Hindlimb muscle (tissue), 1 donor: ENCODE measurements around the gene CEACAM6. TPM values are rescaled to one million over a fixed set of nuclear protein-coding genes. Genes with fewer than 3 reads are reported as not detected.

Source experiments
- DNase-seq: peaks from one replicate; pipeline ENCODE4 v3.0.0-alpha.2; 2013
- polyA plus RNA-seq: library from polyadenylated mRNA; unstranded; fragments of 120-200 nt; gene quantifications from one replicate; pipeline ENCODE4 v1.2.1, GENCODE V29; 2013; ENCODE audit not compliant: insufficient read length

Gene CEACAM6
- polyA plus RNA-seq, 1 donor, result 0.08 TPM

GRCh38 chr19:41799444-41800000 lies 44.2 kb downstream of the CEACAM6 start:
- DNase-seq, result no peak

DNA sequence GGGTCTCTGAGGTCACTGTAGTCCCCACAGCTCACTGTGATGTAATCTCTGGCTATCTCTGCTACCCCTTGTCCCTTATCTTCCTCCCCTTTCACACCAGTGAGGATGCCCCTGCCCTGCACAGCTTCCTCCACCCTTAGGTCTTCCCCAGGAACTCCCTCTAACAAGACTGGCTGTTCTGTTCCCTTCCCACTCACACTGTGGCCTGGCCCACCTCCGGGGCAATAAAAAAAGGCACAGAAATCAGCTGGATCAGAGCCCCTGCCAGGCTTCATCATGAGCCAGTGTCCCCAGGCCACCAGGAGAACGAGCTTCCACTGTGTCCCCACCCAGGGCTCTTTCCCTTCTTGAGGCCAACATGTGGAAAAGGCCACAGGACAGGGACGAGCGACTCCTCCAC lies 45.7 kb downstream of the CEACAM6 start:
- no peak for DNase-seq

GRCh38 chr19:41801792-41802211 lies 46.5 kb downstream of the CEACAM6 start:
- no peak for DNase-seq

GRCh38 chr19:41802770-41803169 lies 47.4 kb downstream of the CEACAM6 start:
- no peak for DNase-seq

- DNase-seq, result no peak
Observed at GRCh38 chr19:41804336-41804735, 49.0 kb downstream of the CEACAM6 start.

DNA sequence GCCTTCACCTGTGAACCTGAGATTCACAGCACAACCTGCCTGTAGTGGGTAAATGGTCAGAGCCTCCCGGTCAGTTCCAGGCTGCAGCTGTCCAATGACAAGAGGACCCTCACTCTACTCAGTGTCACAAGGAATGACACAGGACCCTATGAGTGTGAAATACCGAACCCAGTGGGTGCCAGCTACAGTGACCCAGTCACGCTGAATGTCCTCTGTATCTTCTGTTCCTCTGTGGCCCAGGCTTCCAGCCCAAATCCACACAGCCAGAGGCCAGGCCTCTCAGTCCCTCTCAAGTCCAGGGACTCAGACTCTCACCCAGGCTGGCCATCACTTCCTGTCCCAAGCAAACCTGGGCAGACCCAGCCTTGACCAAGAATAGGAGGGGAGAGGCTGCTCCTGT lies 51.8 kb downstream of the CEACAM6 start:
- DNase-seq, result no peak

GRCh38 chr19:41808663-41809566 lies 53.6 kb downstream of the CEACAM6 start:
- DNase-seq, result no peak

GRCh38 chr19:41810301-41810700 lies 55.0 kb downstream of the CEACAM6 start:
- DNase-seq, result no peak

DNA sequence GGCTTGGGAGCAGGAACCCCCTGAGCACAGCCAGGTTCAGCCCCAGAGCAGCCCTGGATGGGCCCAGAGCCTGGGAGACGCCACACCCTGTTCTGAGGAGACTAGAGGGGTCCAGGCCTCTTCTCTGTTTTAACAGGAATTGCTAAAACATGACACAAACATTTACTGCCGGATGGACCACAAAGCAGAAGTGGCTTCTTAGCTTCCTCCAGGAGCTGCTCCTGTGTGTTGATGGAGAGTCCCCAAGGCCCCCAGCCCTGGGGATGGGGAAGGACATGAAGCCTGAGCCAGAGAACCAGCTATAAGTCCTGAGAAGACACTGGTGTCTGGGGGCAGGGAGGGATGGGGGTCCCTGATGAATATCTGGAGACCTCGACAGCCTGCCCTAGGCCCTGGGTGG lies 55.7 kb downstream of the CEACAM6 start:
- DNase-seq, result no peak

- DNase-seq, result no peak
Observed at GRCh38 chr19:41811981-41812380, 56.7 kb downstream of the CEACAM6 start.

GRCh38 chr19:41813911-41814310 lies 58.6 kb downstream of the CEACAM6 start:
- DNase-seq, result no peak

GRCh38 chr19:41815301-41815700 lies 60.0 kb downstream of the CEACAM6 start:
- DNase-seq, result no peak

DNA sequence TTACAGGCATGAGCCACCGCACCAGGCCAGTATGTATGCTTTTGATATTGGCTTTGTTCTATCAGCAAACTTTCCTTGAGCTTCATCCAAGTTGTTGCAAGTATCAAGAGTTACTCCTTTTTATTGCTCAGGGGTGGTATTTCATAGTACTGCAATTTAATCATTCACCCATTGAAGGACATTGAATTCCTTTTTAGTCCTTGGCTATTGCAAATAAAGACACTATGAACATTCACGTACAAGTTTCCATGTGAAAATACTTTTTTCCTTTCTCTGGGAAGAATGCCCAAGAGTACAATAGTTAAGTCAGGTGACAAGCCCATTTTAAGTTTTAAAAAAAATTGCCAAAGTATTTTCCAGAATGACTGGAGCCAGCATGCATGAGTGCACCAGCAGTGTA lies 61.4 kb downstream of the CEACAM6 start:
- no peak for DNase-seq

- DNase-seq, result no peak
Observed at GRCh38 chr19:41821003-41821735, 65.8 kb downstream of the CEACAM6 start.

Other genes with a start within 250 kb of the CEACAM6 start
- 2.0 TPM for gene CEACAM21, start 179.4 kb upstream of the CEACAM6 start, polyA plus RNA-seq
- not detected for gene CEACAM4, start 128.5 kb upstream of the CEACAM6 start, polyA plus RNA-seq
- not detected for gene CEACAM7, start 67.3 kb upstream of the CEACAM6 start, polyA plus RNA-seq
- not detected for gene CEACAM5, start 46.9 kb upstream of the CEACAM6 start, polyA plus RNA-seq
- gene CEACAM3, start 41.1 kb downstream of the CEACAM6 start, polyA plus RNA-seq, result not detected
- not detected for gene LYPD4, start 89.2 kb downstream of the CEACAM6 start, polyA plus RNA-seq
- gene DMRTC2, start 89.5 kb downstream of the CEACAM6 start, polyA plus RNA-seq, result not detected
- 2,264 TPM for gene RPS19, start 104.7 kb downstream of the CEACAM6 start, polyA plus RNA-seq
- gene CD79A, start 121.7 kb downstream of the CEACAM6 start, polyA plus RNA-seq, result 0.63 TPM
- gene ARHGEF1, start 127.7 kb downstream of the CEACAM6 start, polyA plus RNA-seq, result 49.2 TPM
- gene ERFL, start 172.9 kb downstream of the CEACAM6 start, polyA plus RNA-seq, result 0.22 TPM
- 65.0 TPM for gene RABAC1, start 203.8 kb downstream of the CEACAM6 start, polyA plus RNA-seq
- not detected for gene ATP1A3, start 238.7 kb downstream of the CEACAM6 start, polyA plus RNA-seq